ENCODE measurements around the gene CCDC178.
"Not testable (repeated sequence)": the region's sequence is repeated elsewhere in the genome, so short reads cannot be mapped to it uniquely, and the experiment has no call there.

Gene CCDC178

DNA sequence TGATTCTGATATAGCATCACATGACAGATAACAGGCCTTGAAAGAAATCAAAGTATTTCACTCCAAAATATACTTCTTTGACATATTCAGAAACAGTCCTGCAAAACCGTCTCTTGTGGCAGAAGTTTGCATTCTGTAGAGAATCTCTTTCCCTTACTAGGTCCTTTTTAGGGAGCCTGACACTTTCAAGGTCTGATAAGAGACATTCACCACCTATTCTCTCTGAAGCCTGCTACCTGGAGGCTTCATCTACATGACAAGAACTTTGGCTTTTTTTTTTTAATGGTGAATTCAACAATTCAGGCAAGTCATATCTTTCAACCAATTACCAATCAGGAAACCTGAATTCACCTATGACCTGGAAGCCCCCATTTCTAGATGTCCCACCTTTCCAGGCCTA, 83.8 kb downstream of the CCDC178 start:
- DNase-seq (ENCODE audit: low spot score) = no peak

DNA sequence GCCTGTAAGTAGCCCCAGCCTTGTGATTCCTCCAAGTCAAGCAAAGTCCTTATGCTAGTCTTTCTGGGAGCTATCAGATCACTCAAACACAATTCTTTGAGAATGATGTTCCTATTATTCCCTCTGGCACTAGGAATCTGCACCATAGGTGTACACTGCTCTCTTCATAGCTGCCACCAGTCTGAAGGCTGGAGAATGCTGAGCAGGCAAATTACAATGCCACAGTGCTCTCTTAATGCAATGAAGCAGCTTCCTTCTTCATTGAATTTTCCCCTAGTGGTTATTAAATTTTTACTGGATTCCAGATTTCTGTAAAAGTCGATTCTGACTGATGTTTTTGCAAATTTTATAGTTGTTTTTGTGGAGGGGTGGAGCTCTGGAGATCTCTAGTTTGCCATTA, 84.8 kb downstream of the CCDC178 start:
- no peak for DNase-seq (ENCODE audit: low spot score)

DNA sequence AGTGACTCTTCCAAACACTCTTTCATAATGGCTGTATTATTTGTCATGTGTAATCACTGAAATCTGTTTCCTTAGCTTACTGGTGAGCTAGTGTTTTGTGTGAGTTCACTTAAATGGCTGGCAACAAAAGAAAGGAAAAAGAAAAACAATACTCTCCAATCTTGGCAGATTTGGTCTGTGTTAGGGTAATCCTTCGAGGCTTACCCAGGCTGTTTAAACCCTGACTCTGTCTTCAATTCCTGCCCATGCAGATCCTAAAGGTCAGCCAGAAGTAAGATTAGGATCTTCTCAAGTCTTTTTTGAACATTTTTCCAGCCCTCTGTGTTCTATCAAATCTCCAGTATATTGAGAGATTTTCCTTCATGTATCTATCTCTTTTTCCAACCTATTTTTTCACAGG, 85.3 kb downstream of the CCDC178 start:
- no peak for DNase-seq (ENCODE audit: low spot score)

DNA sequence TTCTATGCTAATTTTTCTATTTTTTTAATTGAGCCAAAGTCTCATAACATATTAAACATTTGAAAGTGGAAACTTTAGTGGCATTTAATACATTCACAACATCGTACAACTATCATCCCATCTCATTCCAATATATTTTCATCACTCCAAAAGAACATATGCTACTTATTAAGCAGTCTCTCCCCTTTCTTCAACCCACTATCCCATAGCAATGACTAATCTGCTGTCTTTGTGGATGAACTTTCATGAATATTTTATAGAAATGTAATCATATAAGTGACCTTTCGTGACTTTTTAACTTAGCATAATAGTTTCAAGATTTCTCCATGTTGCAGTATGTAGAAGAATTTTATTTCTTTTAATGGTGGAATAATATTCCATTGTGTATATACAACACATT, 90.3 kb downstream of the CCDC178 start:
- DNase-seq (ENCODE audit: low spot score) = no peak

DNA sequence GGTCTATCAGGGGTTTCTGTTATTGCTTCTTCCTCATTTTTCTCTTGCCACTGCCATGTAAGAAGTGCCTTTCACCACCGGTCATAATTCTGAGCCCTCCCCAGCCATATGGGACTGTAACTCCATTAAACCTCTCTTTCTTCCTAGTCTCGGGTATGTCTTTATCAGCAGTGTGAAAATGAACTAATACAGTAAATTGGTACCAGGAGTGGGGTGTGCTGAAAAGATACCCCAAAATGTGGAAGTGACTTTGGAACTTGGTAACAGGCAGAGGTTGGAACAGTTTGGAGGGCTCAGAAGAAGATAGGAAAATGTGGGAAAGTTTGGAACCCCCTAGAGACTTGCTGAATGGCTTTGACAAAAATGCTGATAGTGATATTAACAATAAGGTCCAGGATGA, 100.8 kb downstream of the CCDC178 start:
- not testable (repeated sequence) for DNase-seq (ENCODE audit: low spot score)

DNA sequence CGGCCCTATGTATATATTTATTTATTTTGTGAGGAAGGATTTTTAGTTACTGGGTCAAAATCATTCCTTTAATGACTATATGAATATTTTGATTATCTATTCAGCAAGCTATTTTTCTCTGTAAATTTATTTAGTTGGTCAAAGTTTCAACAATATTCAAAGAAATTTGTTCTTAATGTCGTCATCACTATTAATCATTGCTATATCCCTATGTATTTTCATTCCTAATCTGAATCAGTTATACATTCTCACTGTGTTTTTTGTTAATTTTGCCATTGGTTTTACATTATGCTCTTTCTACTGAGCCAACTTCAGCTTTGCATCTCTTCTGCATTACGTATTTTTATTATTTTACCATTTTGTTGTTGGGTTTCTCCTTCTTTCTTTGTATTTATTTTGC, 105.7 kb downstream of the CCDC178 start:
- DNase-seq (ENCODE audit: low spot score) = no peak

DNA sequence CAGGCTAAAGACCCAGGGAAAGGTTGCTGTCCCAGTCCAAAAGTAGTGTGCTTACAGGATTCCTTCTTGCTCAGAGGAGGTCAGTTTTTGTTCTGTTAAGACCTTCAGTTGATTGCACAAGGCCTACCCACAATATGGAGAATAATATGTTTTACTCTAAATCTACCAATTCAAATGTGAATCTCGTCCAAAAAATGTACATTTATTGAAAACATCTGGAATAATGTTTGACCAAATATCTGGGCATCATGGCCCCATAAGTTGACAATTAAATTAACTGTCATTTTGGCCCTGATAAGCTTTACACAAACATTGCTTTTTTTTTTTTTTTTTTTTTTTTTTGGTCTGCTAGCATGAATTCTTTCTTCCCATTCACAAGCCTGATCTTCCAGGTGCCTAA, 109.8 kb downstream of the CCDC178 start:
- no peak for DNase-seq (ENCODE audit: low spot score)

DNA sequence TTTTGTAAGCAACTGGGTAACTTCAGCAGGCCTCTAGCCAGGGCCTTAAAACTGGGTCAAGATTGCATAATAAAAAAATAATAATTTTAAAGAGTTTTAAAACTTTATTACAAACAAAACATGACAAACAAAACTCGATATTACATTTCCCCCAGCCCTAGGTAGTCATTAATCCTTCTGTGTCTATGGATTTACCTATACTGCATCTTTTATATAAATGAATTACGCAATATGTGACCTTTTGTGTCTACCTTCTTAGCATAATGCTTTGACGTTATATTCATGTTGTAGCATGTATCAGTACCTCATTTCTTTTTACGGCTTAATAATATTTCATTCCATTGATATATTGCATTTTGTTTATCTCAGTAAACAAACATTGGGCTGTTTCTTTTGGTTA, 113.5 kb downstream of the CCDC178 start:
- no peak for DNase-seq (ENCODE audit: low spot score)

DNA sequence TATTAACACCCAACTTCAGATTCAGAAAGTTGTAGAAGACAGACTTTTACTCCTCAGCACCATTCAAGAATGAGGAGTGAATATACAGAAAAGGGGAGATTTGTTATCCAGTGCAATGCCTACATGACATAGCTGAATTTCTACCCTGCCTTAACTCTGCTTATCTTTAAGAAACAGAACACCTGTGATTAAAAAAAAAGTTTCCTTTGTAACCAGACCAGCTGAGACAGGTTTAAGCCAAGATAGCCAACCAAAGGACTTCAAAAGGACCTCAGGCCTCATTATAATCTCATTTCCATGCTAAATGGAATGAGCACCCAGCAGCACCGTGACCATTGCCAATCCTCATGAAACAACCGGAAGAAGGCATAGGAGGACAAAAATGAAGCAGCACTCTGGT, 122.9 kb downstream of the CCDC178 start:
- DNase-seq (ENCODE audit: low spot score) = no peak

DNA sequence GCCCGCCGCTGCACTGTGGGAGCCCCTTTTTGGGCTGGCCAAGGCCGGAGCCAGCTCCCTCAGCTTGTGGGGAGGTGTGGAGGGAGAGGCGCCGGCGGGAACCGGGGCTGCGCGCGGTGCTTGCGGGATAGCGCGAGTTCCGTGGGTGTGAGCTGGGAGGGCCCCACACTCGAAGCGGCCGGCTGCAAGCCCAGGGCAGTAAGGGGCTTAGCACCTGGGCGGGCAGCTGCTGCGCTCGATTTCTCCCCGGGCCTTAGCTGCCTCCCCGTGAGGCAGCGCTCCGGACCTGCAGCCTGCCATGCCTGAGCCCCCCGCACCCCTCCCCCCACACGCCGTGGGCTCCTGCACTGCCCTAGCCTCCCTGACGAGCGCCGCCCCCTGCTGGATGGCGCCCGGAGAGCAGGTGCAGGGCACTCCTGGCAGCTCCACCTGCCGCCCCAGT, 124.4 kb downstream of the CCDC178 start:
- DNase-seq (ENCODE audit: low spot score) = no peak

DNA sequence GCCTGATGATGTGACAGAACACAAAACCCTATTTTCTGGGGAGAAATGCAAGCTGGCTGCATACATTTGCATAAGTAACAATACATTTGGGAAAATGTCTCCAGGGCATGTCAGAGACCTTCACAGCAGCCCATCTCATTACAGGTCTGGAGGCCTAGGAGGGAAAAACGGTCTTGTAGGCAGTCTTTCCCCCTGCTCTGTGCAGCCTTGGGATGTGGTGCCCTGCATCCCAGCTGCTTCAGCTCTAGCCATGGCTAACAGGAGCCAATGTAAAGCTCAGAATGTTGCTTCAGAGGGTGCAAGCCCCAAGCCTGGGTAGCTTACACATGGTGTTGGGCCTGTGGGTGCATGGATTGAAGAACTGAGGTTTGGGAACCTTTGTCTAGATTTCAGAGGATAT, 133.0 kb downstream of the CCDC178 start:
- no peak for DNase-seq (ENCODE audit: low spot score)

DNA sequence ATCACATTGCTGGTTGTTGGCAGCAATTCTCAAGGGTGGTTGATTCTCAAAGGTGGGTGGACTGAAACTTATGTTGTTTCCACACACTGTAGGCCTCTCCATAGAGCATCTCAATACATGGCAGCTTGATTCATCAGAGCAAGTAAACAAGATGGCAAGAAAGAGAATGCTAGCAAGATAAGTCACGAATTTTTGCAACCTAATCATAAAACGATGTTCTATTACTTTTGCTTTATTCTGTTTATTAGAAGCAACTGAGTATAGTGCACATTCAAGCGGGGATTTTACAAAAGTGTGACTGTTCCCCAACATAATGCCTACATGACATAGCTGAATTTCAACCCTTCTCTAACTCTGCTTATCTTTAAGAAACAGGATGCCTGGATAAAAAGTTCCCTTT, 136.2 kb downstream of the CCDC178 start:
- DNase-seq (ENCODE audit: low spot score) = no peak

DNA sequence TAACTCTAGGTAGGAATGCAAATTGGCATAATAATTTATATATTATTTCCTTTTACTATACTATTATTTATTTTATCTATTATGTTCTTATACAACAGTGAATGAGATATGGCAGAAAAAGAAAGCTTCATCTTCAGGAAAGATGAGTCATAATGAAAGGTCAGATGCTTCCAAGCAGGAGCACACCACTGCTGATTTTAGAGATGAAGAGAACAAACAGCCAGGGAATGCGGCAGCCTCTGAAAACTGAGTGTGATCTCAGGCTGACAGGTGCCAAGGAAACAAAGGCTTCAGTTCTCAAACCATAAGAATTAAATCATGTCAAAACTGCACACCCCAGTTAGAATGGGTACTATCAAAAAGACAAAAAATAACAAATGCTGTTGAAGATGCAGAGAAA, 149.0 kb downstream of the CCDC178 start:
- DNase-seq (ENCODE audit: low spot score) = no peak

DNA sequence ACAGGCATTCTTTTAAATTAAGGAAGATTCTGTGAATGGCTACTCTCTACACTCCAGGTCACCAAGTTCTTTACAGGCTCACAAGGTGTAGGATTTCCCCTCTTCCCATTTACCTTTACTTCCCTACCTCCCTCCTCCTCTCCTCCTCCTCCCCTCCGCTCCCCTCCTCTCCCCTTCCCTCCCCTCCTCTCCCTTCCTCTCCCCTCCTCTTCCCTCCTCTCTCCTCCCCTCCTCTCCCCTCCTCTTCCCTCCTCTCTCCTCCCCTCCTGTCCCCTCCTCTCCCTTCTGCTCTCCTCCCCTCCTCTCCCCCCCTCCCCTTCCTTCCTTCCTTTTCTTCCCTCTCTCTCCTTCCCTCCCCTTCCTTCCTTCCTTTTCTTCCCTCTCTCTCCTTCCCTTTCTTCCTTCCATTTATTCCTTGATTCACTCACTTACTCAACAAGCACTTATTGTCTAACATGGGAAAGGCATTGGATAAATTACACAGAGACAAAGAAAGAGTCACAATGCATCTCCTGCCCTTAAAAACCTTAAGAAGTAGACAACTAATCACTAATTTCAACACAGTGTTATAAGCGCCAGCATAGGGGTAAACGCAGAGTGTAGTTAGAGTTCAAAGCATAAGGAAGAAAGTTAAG, 152.3 kb downstream of the CCDC178 start:
- DNase-seq (ENCODE audit: low spot score) = no peak

DNA sequence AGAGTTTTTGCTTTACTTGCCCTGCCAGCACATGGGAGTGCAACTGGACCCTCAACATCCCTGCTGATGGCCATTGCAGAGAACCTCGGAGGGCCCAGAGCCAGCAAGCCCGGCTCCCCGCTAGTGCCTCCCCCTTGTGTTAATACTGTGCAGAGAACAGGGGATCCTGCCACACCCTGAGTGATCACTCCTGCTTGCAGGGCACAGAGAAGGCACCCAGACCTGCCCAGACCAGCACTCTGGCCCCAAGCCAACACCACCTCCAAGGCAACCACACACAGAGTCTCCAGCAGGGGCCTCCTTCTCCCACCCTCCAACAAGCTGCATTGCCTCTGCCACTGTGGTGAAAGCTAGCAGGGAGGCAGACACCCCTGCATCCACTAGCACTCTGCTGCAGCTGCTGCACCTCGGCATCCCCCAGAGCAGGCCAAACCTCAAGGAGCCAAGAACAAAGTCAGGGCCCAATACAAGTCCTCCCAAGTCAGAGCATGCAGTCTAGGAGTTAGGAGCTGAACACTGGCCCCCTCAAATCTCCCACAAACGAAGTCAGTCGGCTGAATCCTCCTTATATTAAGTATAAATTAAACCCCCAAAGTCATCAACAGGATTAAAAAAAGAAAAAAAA, 157.7 kb downstream of the CCDC178 start:
- no peak for DNase-seq (ENCODE audit: low spot score)

DNA sequence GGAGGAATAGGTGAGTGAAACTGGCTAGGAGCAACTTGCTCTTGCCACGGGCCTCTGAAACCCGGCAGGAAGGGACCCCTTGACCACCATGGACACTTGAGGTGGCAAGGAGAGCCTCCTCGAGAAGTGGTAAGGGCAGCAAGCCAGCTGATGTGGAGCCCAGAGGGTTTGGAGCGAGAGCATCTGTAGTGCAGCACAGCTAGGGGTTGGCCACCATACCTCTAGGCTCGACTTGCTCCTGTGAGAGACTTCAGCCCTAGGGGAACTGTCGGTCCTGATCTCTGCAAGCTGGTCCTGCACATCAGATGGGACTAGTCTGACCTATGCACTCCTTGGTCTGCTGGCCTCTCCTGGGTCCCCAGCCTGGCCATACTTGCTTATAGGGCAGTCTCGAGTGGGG, 158.4 kb downstream of the CCDC178 start:
- DNase-seq (ENCODE audit: low spot score) = no peak

DNA sequence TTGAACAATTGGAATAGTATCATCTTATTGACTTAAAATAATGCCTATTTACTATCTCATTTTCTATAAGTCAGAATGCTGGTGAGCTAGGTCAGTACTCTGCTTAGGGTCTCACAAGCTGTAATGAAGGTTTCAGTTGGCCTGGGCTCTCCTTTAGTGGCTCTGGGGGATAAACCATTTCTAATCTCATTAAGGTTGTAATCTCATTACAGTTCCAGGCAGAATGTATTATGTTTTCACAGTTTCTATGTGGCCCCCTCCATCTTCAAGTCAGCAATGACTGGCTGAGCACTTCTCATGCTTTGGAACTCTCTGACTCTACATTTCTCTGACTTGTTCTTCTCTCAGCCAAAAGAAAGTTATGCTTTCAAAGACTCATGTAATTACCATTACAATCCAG, 163.1 kb downstream of the CCDC178 start:
- DNase-seq (ENCODE audit: low spot score) = peak; percentile 69

DNA sequence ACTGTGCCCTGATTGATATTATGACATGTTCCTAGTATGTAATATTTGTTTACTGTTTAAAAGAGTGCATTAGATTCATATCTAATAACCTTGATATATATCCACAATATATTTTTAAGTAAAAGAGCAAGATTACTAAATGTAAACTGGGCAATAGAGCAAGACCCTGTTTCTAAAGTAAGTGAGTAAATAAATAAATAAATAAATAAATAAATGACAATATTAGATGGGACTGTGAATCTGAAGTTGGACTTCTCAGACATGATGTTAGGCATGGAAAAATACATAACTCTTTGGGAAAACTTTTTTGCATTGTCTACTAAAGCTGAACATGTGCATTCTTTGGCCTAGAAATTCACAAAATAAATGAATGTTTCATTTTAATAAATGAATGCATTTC, 164.7 kb downstream of the CCDC178 start:
- no peak for DNase-seq (ENCODE audit: low spot score)

DNA sequence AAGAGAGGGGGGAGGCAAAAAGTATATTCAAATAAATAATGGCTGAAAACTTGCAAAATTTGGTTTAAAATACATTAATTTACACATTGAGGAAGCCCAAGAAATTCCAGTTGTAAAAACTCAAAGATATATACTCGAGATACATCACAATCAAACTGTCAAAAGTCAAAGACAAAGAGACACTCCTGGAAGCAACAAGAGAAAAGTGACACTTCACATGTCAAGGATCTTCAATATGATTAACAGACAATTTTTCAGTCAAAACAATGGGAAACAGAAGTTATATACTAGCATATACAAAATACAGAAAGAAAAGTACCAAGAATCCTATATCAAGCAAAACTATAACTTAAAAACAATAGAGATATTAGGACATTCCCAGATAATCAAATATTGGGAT, 170.2 kb downstream of the CCDC178 start:
- no peak for DNase-seq (ENCODE audit: low spot score)

DNA sequence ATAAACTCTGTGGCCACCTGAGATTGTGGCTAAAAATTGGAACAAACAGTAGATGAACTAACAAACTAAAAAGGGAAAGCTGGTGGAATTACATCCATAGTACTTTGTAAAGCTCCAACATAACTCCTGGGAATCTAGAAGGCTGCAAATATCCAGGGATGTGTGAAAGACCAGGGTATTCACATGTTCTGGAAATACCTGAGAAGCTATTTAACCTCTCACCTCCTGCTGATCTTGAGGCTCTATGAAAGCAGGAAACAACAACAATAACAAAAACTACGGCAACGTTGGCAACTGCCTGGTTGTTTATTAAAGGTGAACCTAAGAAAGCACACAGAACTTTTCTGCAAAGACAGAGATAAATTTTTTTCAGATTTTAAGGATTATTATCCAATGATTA, 171.3 kb downstream of the CCDC178 start:
- no peak for DNase-seq (ENCODE audit: low spot score)

DNA sequence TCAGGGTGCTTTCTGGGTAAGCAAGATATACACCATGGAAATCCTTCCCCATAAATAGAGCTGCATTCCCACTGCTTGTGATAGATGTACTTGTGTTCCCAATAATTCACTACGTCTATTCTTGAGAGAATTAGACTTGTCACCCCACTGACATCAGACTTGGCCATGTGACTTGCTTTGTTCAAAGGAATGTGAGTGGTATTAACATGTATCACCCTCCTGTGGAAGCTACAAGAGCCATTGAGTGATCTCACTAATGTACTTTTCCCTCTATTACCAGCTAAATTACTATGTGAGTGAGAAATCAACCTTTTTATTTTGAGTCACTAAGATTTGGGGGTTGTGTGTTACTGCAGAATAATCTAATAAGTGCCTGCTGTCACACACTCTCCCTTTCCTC, 176.0 kb downstream of the CCDC178 start:
- DNase-seq (ENCODE audit: low spot score) = no peak

DNA sequence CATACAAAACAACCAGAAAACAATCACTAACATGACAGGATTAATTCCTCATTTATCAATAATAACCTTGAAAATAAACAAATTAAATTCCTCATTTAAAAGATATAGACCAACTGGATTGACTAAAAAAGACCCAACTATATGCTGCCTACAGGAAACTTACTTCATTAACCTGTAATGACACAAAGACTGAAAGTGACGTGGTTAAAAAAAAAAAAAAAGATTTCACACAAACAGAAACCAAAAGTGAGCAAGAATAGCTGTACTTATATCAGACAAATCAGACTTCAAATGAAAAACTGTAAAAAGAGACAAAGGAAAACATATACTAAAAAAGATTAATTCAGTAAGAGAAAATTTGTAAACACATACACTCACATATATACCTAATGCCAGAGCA, 201.2 kb downstream of the CCDC178 start:
- no peak for DNase-seq (ENCODE audit: low spot score)

DNA sequence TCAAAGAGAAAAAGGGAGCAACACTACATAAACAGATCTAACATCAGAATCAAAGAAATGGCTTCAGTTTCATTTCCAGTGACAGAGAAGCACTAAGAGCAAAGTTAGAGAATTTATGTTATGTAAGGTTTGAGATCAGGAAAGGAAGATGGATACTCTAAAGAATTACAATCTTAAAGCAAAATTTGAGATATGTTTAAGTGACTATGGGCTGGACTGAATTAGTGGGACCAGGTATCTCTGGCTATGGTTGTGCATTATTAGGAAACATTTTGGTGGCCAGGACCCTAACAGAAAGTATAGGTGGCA, 208.2 kb downstream of the CCDC178 start:
- DNase-seq (ENCODE audit: low spot score) = no peak

DNA sequence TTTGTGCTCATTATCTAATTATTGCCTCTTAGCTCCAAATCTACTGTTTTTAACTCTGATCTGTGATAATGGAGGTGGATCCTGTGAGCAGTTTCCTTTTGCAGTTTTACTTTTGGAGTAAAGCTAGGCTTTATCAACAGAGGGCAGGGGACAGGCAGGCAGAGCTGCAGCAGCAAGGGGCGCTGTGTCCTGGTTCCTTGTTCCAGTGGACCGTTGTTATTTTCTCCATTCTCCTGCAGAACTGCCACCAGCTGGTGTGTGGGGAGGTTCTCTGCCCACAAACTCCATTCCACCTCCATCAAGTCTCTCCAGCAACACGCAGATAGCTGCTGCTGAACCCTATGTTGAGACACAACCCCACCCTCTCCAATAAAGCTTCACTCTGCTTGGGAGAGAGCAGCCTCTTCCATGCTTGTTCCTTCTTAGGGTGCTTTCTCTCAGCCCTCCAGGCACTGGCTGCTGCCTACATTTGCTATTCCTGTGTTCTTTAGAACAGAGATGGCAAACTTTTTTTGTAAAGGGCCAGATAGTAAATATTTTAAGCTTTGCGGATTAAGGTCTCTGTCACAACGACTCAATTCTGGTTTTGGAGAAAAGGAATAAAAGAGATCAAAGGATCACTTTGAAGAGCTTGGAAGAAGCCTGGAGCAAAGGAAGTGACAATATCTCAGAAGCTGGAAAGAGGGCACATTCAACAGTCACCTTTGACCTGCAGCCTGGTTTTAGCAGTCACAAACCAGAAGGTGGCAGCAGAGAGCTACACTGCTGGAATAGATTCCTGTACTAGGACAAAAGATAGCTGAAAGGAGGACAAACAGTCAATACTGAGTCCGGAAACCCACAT, 208.8 kb downstream of the CCDC178 start:
- DNase-seq (ENCODE audit: low spot score) = peak; percentile 77

Measured in D341Med (cell line).